Measurements from ENCODE around the gene PLEKHG4. TPM values are rescaled to one million over a fixed set of nuclear protein-coding genes. Genes with fewer than 3 reads are reported as not detected.

Gene PLEKHG4
- total and polyA plus RNA-seq, 5 donors from 2014 or later: 1.4 to 10.0 (median 4.0) TPM

DNA sequence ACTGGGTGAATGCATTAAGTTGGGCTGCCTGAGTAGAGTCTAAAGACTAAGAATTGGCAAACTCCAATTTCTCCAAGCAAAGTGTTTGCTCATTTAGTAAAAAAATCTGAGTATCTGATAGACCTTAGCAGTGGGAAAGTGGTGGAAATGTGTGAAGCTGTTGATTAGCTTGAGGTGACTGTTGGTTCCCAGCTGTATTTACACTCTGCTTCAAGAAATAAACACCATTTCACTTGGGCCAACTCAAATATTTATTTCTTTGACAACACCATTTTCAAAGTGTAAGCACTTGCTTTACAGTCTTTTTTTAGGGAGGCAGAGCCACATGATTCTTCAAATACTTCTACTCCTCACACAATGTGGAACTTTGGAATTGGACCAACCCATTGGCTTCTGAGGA lies 38.5 kb downstream of the PLEKHG4 start:
- Mint-ChIP-seq H3K4me3 (no peak overlapping the region), H3K27ac (no peak overlapping the region), H3K27me3 (peaks cover 38% of the 10 kb centered on the region), H3K4me1 (no peaks in the 10 kb centered on the region), H3K36me3 (no peaks in the 10 kb centered on the region), H3K9me3 (no peaks in the 10 kb centered on the region)
- Histone ChIP-seq H3K27ac (ENCODE audit: insufficient read depth, low read length, poor library complexity, severe bottlenecking) (no peak overlapping the region), H3K4me3 (ENCODE audit: low read depth, low read length) (no peak overlapping the region), H3K4me1 (ENCODE audit: control insufficient read depth, insufficient read depth, low read length, poor library complexity, severe bottlenecking) (no peaks in the 10 kb centered on the region), H3K27me3 (ENCODE audit: control insufficient read depth, insufficient read depth, low read length) (peaks cover 8% of the 10 kb centered on the region), H3K36me3 (ENCODE audit: control insufficient read depth, insufficient read depth, low read length) (no peaks in the 10 kb centered on the region), H3K9me3 (ENCODE audit: control insufficient read depth in 2 of 2, low read length in 2 of 2) (no peaks in the 10 kb centered on the region)
- ATAC-seq (ENCODE audit: low read depth in 2 of 2) (no peak), DNase-seq (no peak)

DNA sequence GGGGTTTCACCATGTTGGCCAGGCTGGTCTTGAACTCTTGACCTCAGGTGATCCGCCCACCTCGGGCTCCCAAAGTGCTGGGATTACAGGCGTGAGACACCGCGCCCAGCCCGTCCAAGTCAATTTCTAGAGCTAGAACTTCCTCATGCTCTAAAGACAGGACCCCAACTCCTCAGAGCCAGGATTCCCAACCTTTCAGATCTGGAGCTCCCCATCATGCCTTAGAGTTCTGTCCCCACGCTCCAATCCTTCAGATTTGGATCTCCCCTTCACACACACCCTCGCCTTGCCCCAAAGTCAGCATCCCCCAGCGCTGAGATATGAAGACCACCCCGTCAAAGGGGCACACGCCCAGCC lies 46.8 kb downstream of the PLEKHG4 start:
- Histone ChIP-seq H3K4me1 (ENCODE audit: control insufficient read depth, insufficient read depth, low read length, poor library complexity, severe bottlenecking) (peaks cover 8% of the 10 kb centered on the region), H3K9me3 (ENCODE audit: control insufficient read depth in 2 of 2, low read length in 2 of 2) (no peaks in the 10 kb centered on the region), H3K27ac (ENCODE audit: insufficient read depth, low read length, poor library complexity, severe bottlenecking) (no peak overlapping the region), H3K4me3 (ENCODE audit: low read depth, low read length) (no peak overlapping the region), H3K27me3 (ENCODE audit: control insufficient read depth, insufficient read depth, low read length) (peaks cover 23% of the 10 kb centered on the region), H3K36me3 (ENCODE audit: control insufficient read depth, insufficient read depth, low read length) (no peaks in the 10 kb centered on the region)
- peak overlapping the region in 2 of 3 donors; percentile 60 to 67 for H3K27ac Mint-ChIP-seq
- peaks cover 77% of the 10 kb centered on the region for H3K27me3 Mint-ChIP-seq
- H3K36me3 Mint-ChIP-seq: no peaks in the 10 kb centered on the region
- DNase-seq: no peak
- peaks cover 5 to 9% (median 6%) of the 10 kb centered on the region in 4 donors for H3K4me1 Mint-ChIP-seq
- H3K4me3 Mint-ChIP-seq: peak overlapping the region in 3 of 4 donors; percentile 22 to 73 (median 59)
- peaks cover 0 to 3% (median 0%) of the 10 kb centered on the region in 7 donors for H3K9me3 Mint-ChIP-seq
- ATAC-seq (ENCODE audit: low read depth in 2 of 2): no peak

DNA sequence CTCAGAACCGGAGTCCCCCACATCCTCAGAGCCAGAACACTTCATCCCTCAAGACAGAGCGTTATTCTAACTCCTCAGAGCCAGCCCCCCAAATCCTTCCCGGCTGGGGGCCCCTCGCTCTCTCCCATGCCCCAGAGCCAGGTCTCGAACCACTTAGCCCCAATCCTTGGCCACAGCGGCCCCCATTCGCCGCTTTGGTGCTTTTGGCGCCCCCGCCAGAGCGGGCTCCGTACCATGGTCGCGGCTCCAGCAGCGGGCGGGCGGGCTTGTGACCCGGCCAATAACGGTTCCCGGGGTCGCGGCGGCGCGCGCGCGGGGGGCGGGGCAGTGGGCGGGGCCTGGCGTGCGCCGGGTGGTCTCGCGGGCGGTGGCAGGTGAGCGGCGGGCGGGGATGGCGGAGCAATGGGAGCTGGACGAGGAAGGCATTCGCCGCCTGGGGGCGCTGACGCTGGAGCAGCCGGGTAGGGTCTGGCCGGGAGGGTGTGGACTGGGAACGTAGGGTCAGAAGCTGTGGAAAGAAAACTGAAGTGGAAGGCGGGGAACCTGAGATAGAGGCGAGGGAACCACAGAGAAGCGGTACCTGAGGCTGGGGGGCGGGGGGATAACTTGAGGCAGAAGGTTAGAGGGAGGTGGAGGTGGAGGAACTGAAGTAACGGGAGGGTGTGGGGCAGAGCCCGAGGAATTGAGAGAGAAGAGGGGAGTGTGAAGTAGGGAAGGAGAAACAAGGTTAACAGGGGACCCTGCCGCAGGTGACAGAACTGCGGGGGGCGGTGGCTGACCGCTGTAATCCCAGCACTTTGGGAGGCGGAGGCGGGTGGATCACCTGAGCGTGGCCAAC lies 47.4 kb downstream of the PLEKHG4 start, which contains the start of the genes KCTD19 and LRRC36:
Gene KCTD19 (minus strand): TSS at position 270 of the 838 bp plus-strand sequence. CDS start 34 bp downstream, at position 236.
Gene LRRC36 (plus strand): TSS at position 344 of the 838 bp plus-strand sequence. CDS start 48 bp downstream, at position 392.
- peak within 1 kb of the TSS in 3 of 4 donors; percentile 22 to 73 (median 59) for H3K4me3 Mint-ChIP-seq
- Histone ChIP-seq H3K4me1 (ENCODE audit: control insufficient read depth, insufficient read depth, low read length, poor library complexity, severe bottlenecking) (peaks cover 8% of the 10 kb centered on the region), H3K27me3 (ENCODE audit: control insufficient read depth, insufficient read depth, low read length) (peaks cover 19% of the 10 kb centered on the region), H3K36me3 (ENCODE audit: control insufficient read depth, insufficient read depth, low read length) (no peaks in the 10 kb centered on the region), H3K9me3 (ENCODE audit: control insufficient read depth in 2 of 2, low read length in 2 of 2) (no peaks in the 10 kb centered on the region), H3K27ac (ENCODE audit: insufficient read depth, low read length, poor library complexity, severe bottlenecking) (no peak within 1 kb of the TSS), H3K4me3 (ENCODE audit: low read depth, low read length) (no peak within 1 kb of the TSS)
- no peak for DNase-seq
- peak within 1 kb of the TSS in 2 of 3 donors; percentile 60 to 70 for H3K27ac Mint-ChIP-seq
- peaks cover 5 to 9% (median 6%) of the 10 kb centered on the region in 4 donors for H3K4me1 Mint-ChIP-seq
- H3K9me3 Mint-ChIP-seq: peaks cover 0 to 3% (median 0%) of the 10 kb centered on the region in 7 donors
- no peaks in the 10 kb centered on the region for H3K36me3 Mint-ChIP-seq
- ATAC-seq (ENCODE audit: low read depth in 2 of 2): peak in 1 of 2 donors; percentile 22
- peaks cover 75% of the 10 kb centered on the region for H3K27me3 Mint-ChIP-seq

DNA sequence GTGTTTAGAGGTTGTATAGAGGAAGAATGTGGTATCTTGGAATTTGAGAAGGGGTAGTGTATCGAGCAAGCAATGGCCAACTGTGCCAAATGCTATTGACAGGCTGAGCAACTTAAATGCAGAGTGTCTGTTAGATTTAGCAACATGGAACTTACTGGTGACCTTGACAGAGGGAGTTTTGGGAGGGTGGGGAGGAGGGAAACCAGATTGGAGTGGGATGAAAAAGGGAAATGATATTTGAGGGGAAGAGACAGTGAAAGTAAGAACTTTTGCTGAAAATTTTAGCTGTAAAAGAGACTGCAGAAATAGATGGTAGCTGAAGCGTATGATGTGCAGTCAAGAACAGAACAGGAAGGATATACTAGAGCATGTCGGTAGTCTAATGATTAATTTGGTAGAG lies 48.4 kb downstream of the PLEKHG4 start:
- Mint-ChIP-seq H3K27ac (peak overlapping the region in 1 of 3 donors; percentile 70), H3K9me3 (peaks cover 0 to 3% (median 0%) of the 10 kb centered on the region in 7 donors), H3K36me3 (no peaks in the 10 kb centered on the region), H3K4me3 (no peak overlapping the region), H3K4me1 (peaks cover 5 to 9% (median 6%) of the 10 kb centered on the region in 4 donors), H3K27me3 (peaks cover 70% of the 10 kb centered on the region)
- no peak overlapping the region for H3K27ac ChIP-seq (ENCODE audit: insufficient read depth, low read length, poor library complexity, severe bottlenecking)
- H3K4me3 ChIP-seq (ENCODE audit: low read depth, low read length): no peak overlapping the region
- H3K4me1 ChIP-seq (ENCODE audit: control insufficient read depth, insufficient read depth, low read length, poor library complexity, severe bottlenecking): peaks cover 8% of the 10 kb centered on the region
- no peaks in the 10 kb centered on the region for H3K9me3 ChIP-seq (ENCODE audit: control insufficient read depth in 2 of 2, low read length in 2 of 2)
- no peaks in the 10 kb centered on the region for H3K36me3 ChIP-seq (ENCODE audit: control insufficient read depth, insufficient read depth, low read length)
- DNase-seq (no peak), ATAC-seq (ENCODE audit: low read depth in 2 of 2) (no peak)
- H3K27me3 ChIP-seq (ENCODE audit: control insufficient read depth, insufficient read depth, low read length): peaks cover 19% of the 10 kb centered on the region

GRCh38 chr16:67329901-67330300 lies 50.6 kb downstream of the PLEKHG4 start:
- no peaks in the 10 kb centered on the region for H3K36me3 Mint-ChIP-seq
- no peak overlapping the region for H3K27ac ChIP-seq (ENCODE audit: insufficient read depth, low read length, poor library complexity, severe bottlenecking)
- H3K4me3 Mint-ChIP-seq: no peak overlapping the region
- H3K4me3 ChIP-seq (ENCODE audit: low read depth, low read length): no peak overlapping the region
- H3K27me3 ChIP-seq (ENCODE audit: control insufficient read depth, insufficient read depth, low read length): peaks cover 7% of the 10 kb centered on the region
- H3K36me3 ChIP-seq (ENCODE audit: control insufficient read depth, insufficient read depth, low read length): no peaks in the 10 kb centered on the region
- H3K27ac Mint-ChIP-seq: no peak overlapping the region
- peaks cover 0 to 9% (median 4%) of the 10 kb centered on the region in 4 donors for H3K4me1 Mint-ChIP-seq
- H3K9me3 Mint-ChIP-seq: peaks cover 0 to 11% (median 0%) of the 10 kb centered on the region in 7 donors
- H3K27me3 Mint-ChIP-seq: peaks cover 57% of the 10 kb centered on the region
- DNase-seq: no peak
- no peaks in the 10 kb centered on the region for H3K9me3 ChIP-seq (ENCODE audit: control insufficient read depth in 2 of 2, low read length in 2 of 2)
- no peak for ATAC-seq (ENCODE audit: low read depth in 2 of 2)
- peaks cover 8% of the 10 kb centered on the region for H3K4me1 ChIP-seq (ENCODE audit: control insufficient read depth, insufficient read depth, low read length, poor library complexity, severe bottlenecking)

DNA sequence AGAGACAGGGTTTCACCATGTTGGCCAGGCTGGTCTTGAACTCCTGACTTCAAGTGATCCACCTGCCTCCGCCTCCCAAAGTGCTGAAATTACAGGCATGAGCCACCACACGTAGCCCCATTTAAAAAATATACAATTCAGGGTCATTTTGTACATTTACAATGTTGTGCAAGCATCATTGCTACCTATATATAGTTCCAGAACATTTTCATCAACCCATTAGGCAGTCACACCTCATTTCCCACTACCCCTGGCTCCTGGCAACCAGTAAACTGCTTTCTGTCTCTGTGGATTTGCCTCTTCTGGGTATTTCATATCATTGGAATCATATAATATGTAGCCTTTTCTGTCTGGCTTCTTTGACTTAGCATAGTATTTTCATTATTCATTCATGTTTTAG lies 54.0 kb downstream of the PLEKHG4 start:
- H3K4me1 ChIP-seq (ENCODE audit: control insufficient read depth, insufficient read depth, low read length, poor library complexity, severe bottlenecking): no peaks in the 10 kb centered on the region
- H3K27ac ChIP-seq (ENCODE audit: insufficient read depth, low read length, poor library complexity, severe bottlenecking): no peak overlapping the region
- Mint-ChIP-seq H3K36me3 (no peaks in the 10 kb centered on the region), H3K27me3 (peaks cover 42% of the 10 kb centered on the region), H3K4me1 (no peaks in the 10 kb centered on the region), H3K9me3 (peaks cover 0 to 15% (median 2%) of the 10 kb centered on the region in 7 donors), H3K27ac (no peak overlapping the region), H3K4me3 (no peak overlapping the region)
- no peak overlapping the region for H3K4me3 ChIP-seq (ENCODE audit: low read depth, low read length)
- no peaks in the 10 kb centered on the region for H3K36me3 ChIP-seq (ENCODE audit: control insufficient read depth, insufficient read depth, low read length)
- no peaks in the 10 kb centered on the region for H3K9me3 ChIP-seq (ENCODE audit: control insufficient read depth in 2 of 2, low read length in 2 of 2)
- DNase-seq (no peak), ATAC-seq (ENCODE audit: low read depth in 2 of 2) (no peak)
- H3K27me3 ChIP-seq (ENCODE audit: control insufficient read depth, insufficient read depth, low read length): no peaks in the 10 kb centered on the region

DNA sequence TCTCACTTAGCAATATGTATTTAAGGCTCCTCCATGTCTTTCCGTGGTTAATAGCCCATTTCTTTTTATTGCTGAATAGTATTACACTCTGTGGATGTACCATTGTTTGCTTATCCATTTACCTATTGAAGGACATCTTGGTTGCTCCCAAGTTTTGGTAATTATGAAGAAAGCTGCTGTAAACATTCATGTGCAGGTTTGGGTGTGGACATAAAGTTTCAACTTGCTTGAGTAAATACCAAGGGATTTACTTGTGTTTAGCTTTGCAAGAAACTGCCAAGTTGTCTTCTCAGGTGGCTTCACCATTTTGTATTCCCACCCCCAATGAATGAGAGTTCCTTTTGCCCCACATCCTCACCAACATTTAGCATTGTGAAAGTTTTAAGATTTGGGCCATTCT lies 56.8 kb downstream of the PLEKHG4 start:
- Mint-ChIP-seq H3K4me1 (no peaks in the 10 kb centered on the region), H3K4me3 (peak overlapping the region in 1 of 4 donors; percentile 62), H3K36me3 (no peaks in the 10 kb centered on the region), H3K27ac (no peak overlapping the region), H3K27me3 (peaks cover 29% of the 10 kb centered on the region), H3K9me3 (peaks cover 0 to 15% (median 2%) of the 10 kb centered on the region in 7 donors)
- Histone ChIP-seq H3K27ac (ENCODE audit: insufficient read depth, low read length, poor library complexity, severe bottlenecking) (no peak overlapping the region), H3K4me1 (ENCODE audit: control insufficient read depth, insufficient read depth, low read length, poor library complexity, severe bottlenecking) (no peaks in the 10 kb centered on the region), H3K4me3 (ENCODE audit: low read depth, low read length) (no peak overlapping the region), H3K36me3 (ENCODE audit: control insufficient read depth, insufficient read depth, low read length) (no peaks in the 10 kb centered on the region), H3K9me3 (ENCODE audit: control insufficient read depth in 2 of 2, low read length in 2 of 2) (no peaks in the 10 kb centered on the region), H3K27me3 (ENCODE audit: control insufficient read depth, insufficient read depth, low read length) (peaks cover 7% of the 10 kb centered on the region)
- no peak for ATAC-seq (ENCODE audit: low read depth in 2 of 2)
- no peak for DNase-seq
